Liver (tissue), 9 donors: ENCODE results near the gene YBX2. TPM values are rescaled to one million over a fixed set of nuclear protein-coding genes. Genes with fewer than 3 reads are reported as not detected.

ENCODE experiments used
- DNase-seq: peaks from one replicate; pipeline ENCODE4 v3.0.0-alpha.2; 2017; ENCODE audit warnings: low spot score
- H3K27ac ChIP-seq, 2 donors: one replicate each; pipeline ENCODE4 v1.7.0; 2013; ENCODE audit warnings: inconsistent platforms in 2 of 2, low read length in 2 of 2, control low read depth in 1 of 2, low read depth in 1 of 2, mild to moderate bottlenecking in 1 of 2
- H3K27me3 ChIP-seq, 4 donors: one replicate each; pipeline versions ENCODE4 v1.6.1 to v1.7.0; 2013; ENCODE audit warnings: low read length in 3 of 4, inconsistent platforms in 1 of 4, mild to moderate bottlenecking in 1 of 4, moderate library complexity in 1 of 4; ENCODE audit not compliant: control insufficient read depth in 4 of 4, insufficient read depth in 4 of 4
- H3K36me3 ChIP-seq, 4 donors: one replicate each; pipeline versions ENCODE4 v1.6.1 to v1.7.0; 2013; ENCODE audit warnings: low read length in 3 of 4, mild to moderate bottlenecking in 3 of 4, low read depth in 1 of 4, moderate library complexity in 1 of 4; ENCODE audit not compliant: control insufficient read depth in 4 of 4, insufficient read depth in 3 of 4
- H3K4me1 ChIP-seq, 4 donors: one replicate each; pipeline versions ENCODE4 v1.6.1 to v1.7.0; 2013; ENCODE audit warnings: low read length in 3 of 4, mild to moderate bottlenecking in 3 of 4, moderate library complexity in 1 of 4; ENCODE audit not compliant: control insufficient read depth in 4 of 4, insufficient read depth in 4 of 4
- H3K4me3 ChIP-seq, 3 donors: one replicate each; pipeline versions ENCODE4 v1.6.1 to v1.7.0; 2013; ENCODE audit warnings: low read length in 3 of 3, control low read depth in 1 of 3, low read depth in 1 of 3, mild to moderate bottlenecking in 1 of 3
- H3K9ac ChIP-seq, 2 donors: one replicate each; pipeline ENCODE4 v1.7.0; 2013; ENCODE audit warnings: low read length in 2 of 2, mild to moderate bottlenecking in 2 of 2, moderate library complexity in 2 of 2, control low read depth in 1 of 2, low read depth in 1 of 2
- H3K9me3 ChIP-seq, 4 donors: one replicate each; pipeline versions ENCODE4 v1.6.1 to v1.7.0; 2013; ENCODE audit warnings: low read length in 3 of 4; ENCODE audit not compliant: control insufficient read depth in 4 of 4
- ATF3 ChIP-seq: IDR thresholded peaks from 2 replicates; pipeline ENCODE4 v1.6.1; 2016; ENCODE audit warnings: antibody characterized with exemption
- CTCF ChIP-seq: fragments of 150-350 bp; IDR thresholded peaks from 2 replicates; pipeline ENCODE4 v1.5.1; 2017; ENCODE audit warnings: improper control_type of control experiment, low read depth, low read length; ENCODE audit not compliant: missing input control
- EGR1 ChIP-seq, 2 donors: IDR thresholded peaks; 2 replicates each; pipeline ENCODE4 v1.6.1; 2016 to 2018; ENCODE audit warnings: antibody characterized with exemption in 2 of 2, low read depth in 2 of 2
- FOXA1 ChIP-seq: IDR thresholded peaks from 2 replicates; pipeline ENCODE4 v1.6.1; 2016; ENCODE audit warnings: antibody characterized with exemption
- FOXA2 ChIP-seq: IDR thresholded peaks from 2 replicates; pipeline ENCODE4 v1.6.1; 2016; ENCODE audit warnings: antibody characterized with exemption
- GABPA ChIP-seq, 2 donors: IDR thresholded peaks in 1 of 2; conservative IDR thresholded peaks in 1 of 2; 2 replicates each; pipeline ENCODE4 v1.6.1; 2016; ENCODE audit warnings: antibody characterized with exemption in 2 of 2, mild to moderate bottlenecking in 1 of 2, moderate library complexity in 1 of 2
- HNF4A ChIP-seq, 2 donors: conservative IDR thresholded peaks; 2 replicates each; pipeline ENCODE4 v1.6.1; 2016; ENCODE audit warnings: antibody characterized with exemption in 2 of 2, mild to moderate bottlenecking in 2 of 2
- HNF4G ChIP-seq: IDR thresholded peaks from 2 replicates; pipeline ENCODE4 v1.6.1; 2016; ENCODE audit warnings: antibody characterized with exemption
- JUND ChIP-seq, 2 donors: IDR thresholded peaks; 2 replicates each; pipeline ENCODE4 v1.6.1; 2016; ENCODE audit warnings: antibody characterized with exemption in 2 of 2
- MAX ChIP-seq: IDR thresholded peaks from 2 replicates; pipeline ENCODE4 v1.6.1; 2016; ENCODE audit warnings: antibody characterized with exemption
- NR2F2 ChIP-seq: IDR thresholded peaks from 2 replicates; pipeline ENCODE4 v1.6.1; 2016; ENCODE audit warnings: antibody characterized with exemption
- RAD21 ChIP-seq, 2 donors: IDR thresholded peaks; 2 replicates each; pipeline ENCODE4 v1.6.1; 2016; ENCODE audit warnings: antibody characterized with exemption in 2 of 2, mild to moderate bottlenecking in 2 of 2
- RXRA ChIP-seq, 2 donors: IDR thresholded peaks; 2 replicates each; pipeline ENCODE4 v1.6.1; 2017 to 2018; ENCODE audit warnings: antibody characterized with exemption in 2 of 2, mild to moderate bottlenecking in 1 of 2
- SP1 ChIP-seq: IDR thresholded peaks from 2 replicates; pipeline ENCODE4 v1.6.1; 2018; ENCODE audit warnings: antibody characterized with exemption, mild to moderate bottlenecking
- TAF1 ChIP-seq: conservative IDR thresholded peaks from 2 replicates; pipeline ENCODE4 v1.6.1; 2016; ENCODE audit warnings: antibody characterized with exemption, mild to moderate bottlenecking
- YY1 ChIP-seq: IDR thresholded peaks from 2 replicates; pipeline ENCODE4 v1.6.1; 2016; ENCODE audit warnings: antibody characterized with exemption, mild to moderate bottlenecking
- WGBS: extraction: QIAGEN DNeasy Blood & Tissue Kit; methylation state at CpG from one replicate; pipeline ENCODE4 v1.1.7; 2013; 5-methylcytosine and 5-hydroxymethylcytosine counted together
- polyA plus RNA-seq, 2 donors: library from polyadenylated mRNA; stranded (reverse) in 1 of 2; unstranded in 1 of 2; fragments of 200-250 nt in 1 of 2; fragments of >200 nt in 1 of 2; fragmentation: Nextera tagmentation in 1 of 2; extraction: Ambion mirVana in 1 of 2; gene quantifications; one replicate each; pipeline versions ENCODE4 v1.2.1 to v1.2.3, GENCODE V29; 2013 to 2015
- total RNA-seq, 2 donors: library from RNA; depleted of rRNA; stranded (reverse); fragments of >200 nt; gene quantifications; one replicate each; pipeline ENCODE4 v1.2.3, GENCODE V29; 2014
- TF ChIP-seq, protein P1 (sequence below): IDR thresholded peaks from 2 replicates; pipeline ENCODE4 v1.6.1; 2016; ENCODE audit warnings: antibody characterized with exemption
- TF ChIP-seq, protein P2 (sequence below): IDR thresholded peaks from 2 replicates; pipeline ENCODE4 v1.6.1; 2016; ENCODE audit warnings: antibody characterized with exemption, mild to moderate bottlenecking
- donor health status: healthy.
- donor health status: healthy.
- donor health status: healthy.
- donor health status: healthy.
- donor health status: healthy.

The YBX2 gene
- total and polyA plus RNA-seq, 4 donors, result 0.33 to 0.75 (median 0.57) TPM

DNA sequence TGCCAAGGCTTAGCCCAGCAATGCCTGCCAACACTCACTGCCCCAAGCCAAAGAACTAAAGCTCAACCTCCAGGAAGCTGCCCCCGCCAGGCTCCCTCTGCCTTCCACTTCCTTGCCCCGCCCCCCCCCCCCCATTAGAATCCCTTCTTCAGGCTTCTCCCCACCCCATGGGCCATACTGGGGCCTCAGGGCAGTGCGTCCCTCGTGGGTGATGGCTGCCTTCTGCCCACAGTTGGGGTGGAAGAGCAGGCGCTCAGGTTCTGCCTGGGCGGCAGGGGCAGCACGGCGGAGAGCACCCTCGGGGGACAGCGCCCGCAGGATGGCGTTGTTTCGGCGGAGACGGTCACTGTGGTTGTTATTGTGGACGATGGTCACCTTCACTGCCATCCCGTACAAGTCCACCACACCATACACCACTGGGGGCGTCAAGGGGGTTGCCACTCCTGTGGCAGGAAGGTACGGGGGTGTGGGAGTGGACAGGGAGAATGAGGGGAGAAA lies 30.6 kb upstream of the YBX2 start:
- Histone ChIP-seq H3K36me3 (peaks cover 6 to 57% (median 24%) of the 10 kb centered on the region in 4 donors), H3K27ac (no peak overlapping the region)
- no peak for DNase-seq

More for the DNA sequence above, 30.6 kb upstream of the YBX2 start:
- 95% methylated on average over 19 of the region's 19 CpGs for WGBS
- Histone ChIP-seq H3K4me1 (peaks cover 7 to 19% (median 13%) of the 10 kb centered on the region in 4 donors), H3K9me3 (no peaks in the 10 kb centered on the region), H3K9ac (no peak overlapping the region), H3K4me3 (no peak overlapping the region), H3K27me3 (no peaks in the 10 kb centered on the region)
- TF ChIP-seq NR2F2 (no peak), YY1 (no peak), SP1 (no peak), EGR1 (IDR thresholded peaks at IDR 0.05; ENCODE audit: low read depth in 2 of 2) (no peak), RXRA (IDR thresholded peaks at IDR 0.05) (no peak), FOXA2 (no peak), HNF4A (conservative IDR thresholded peaks at IDR 0.05) (no peak), MAX (no peak), TAF1 (no peak), CTCF (no peak), RAD21 (IDR thresholded peaks at IDR 0.05) (no peak), FOXA1 (no peak), HNF4G (no peak), GABPA (IDR thresholded peaks at IDR 0.05 in 1 of 2, conservative IDR thresholded peaks at IDR 0.05 in 1 of 2) (no peak), ATF3 (no peak), JUND (IDR thresholded peaks at IDR 0.05) (no peak)
- TF ChIP-seq, protein P1, sequence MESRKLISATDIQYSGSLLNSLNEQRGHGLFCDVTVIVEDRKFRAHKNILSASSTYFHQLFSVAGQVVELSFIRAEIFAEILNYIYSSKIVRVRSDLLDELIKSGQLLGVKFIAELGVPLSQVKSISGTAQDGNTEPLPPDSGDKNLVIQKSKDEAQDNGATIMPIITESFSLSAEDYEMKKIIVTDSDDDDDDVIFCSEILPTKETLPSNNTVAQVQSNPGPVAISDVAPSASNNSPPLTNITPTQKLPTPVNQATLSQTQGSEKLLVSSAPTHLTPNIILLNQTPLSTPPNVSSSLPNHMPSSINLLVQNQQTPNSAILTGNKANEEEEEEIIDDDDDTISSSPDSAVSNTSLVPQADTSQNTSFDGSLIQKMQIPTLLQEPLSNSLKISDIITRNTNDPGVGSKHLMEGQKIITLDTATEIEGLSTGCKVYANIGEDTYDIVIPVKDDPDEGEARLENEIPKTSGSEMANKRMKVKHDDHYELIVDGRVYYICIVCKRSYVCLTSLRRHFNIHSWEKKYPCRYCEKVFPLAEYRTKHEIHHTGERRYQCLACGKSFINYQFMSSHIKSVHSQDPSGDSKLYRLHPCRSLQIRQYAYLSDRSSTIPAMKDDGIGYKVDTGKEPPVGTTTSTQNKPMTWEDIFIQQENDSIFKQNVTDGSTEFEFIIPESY, result no peak
- TF ChIP-seq, protein P2, sequence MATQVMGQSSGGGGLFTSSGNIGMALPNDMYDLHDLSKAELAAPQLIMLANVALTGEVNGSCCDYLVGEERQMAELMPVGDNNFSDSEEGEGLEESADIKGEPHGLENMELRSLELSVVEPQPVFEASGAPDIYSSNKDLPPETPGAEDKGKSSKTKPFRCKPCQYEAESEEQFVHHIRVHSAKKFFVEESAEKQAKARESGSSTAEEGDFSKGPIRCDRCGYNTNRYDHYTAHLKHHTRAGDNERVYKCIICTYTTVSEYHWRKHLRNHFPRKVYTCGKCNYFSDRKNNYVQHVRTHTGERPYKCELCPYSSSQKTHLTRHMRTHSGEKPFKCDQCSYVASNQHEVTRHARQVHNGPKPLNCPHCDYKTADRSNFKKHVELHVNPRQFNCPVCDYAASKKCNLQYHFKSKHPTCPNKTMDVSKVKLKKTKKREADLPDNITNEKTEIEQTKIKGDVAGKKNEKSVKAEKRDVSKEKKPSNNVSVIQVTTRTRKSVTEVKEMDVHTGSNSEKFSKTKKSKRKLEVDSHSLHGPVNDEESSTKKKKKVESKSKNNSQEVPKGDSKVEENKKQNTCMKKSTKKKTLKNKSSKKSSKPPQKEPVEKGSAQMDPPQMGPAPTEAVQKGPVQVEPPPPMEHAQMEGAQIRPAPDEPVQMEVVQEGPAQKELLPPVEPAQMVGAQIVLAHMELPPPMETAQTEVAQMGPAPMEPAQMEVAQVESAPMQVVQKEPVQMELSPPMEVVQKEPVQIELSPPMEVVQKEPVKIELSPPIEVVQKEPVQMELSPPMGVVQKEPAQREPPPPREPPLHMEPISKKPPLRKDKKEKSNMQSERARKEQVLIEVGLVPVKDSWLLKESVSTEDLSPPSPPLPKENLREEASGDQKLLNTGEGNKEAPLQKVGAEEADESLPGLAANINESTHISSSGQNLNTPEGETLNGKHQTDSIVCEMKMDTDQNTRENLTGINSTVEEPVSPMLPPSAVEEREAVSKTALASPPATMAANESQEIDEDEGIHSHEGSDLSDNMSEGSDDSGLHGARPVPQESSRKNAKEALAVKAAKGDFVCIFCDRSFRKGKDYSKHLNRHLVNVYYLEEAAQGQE, result no peak
